ENCODE results near the gene PARP2.

DNA sequence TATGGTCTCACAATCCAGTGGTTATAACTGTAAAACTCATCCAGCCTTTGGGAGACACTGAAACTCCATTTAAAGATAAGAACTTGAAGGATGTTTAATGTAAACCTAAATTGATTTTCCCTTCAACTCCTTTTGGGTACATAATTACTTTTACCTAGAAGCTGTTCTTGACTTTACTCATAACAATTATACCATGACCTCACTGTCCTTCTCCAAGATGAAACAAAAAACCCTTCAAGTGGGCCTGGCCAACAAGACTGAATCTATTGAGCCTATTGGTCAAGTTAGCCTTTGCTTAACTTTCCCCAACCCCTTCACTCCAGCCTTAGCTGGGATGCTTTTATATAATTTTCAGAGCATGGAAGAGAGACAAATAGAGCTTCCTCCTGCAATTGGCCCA is 22.5 kb downstream of the PARP2 start:
- TF ChIP-seq CTCF (IDR thresholded peaks at IDR 0.05), result no peak
- TF ChIP-seq POLR2A (IDR thresholded peaks at IDR 0.05), result no peak
- no peak for TF ChIP-seq POLR2AphosphoS5 (IDR thresholded peaks at IDR 0.05)

Measured in prostate gland (tissue), 2 donors.